H9 (cell line): ENCODE measurements around the gene FAM89B. TPM values are rescaled to one million over a fixed set of nuclear protein-coding genes. Genes with fewer than 3 reads are reported as not detected.

Experiments used
- DNase-seq: peaks from one replicate; pipeline ENCODE4 v3.0.0-alpha.2; 2017
- H2AFZ ChIP-seq: one replicate; pipeline ENCODE4 v1.6.1; 2013; ENCODE audit warnings: mild to moderate bottlenecking, low read length, control low read depth, moderate library complexity
- H2AK5ac ChIP-seq: 2 replicates; pipeline ENCODE4 v1.6.1; 2013; ENCODE audit warnings: low read length, control low read depth, mixed read lengths; ENCODE audit not compliant: insufficient read length
- H2BK120ac ChIP-seq: one replicate; pipeline ENCODE4 v1.6.1; 2013; ENCODE audit warnings: low read depth, mild to moderate bottlenecking, low read length, control low read depth, inconsistent platforms; ENCODE audit not compliant: poor library complexity, severe bottlenecking
- H2BK12ac ChIP-seq: 2 replicates; pipeline ENCODE4 v1.6.1; 2013; ENCODE audit warnings: low read length, control low read depth, mixed read lengths, low read depth; ENCODE audit not compliant: insufficient read length
- H2BK15ac ChIP-seq: 2 replicates; pipeline ENCODE4 v1.6.1; 2013; ENCODE audit warnings: low read depth, low read length, control low read depth
- H2BK20ac ChIP-seq: one replicate; pipeline ENCODE4 v1.6.1; 2013; ENCODE audit warnings: low read depth, mild to moderate bottlenecking, low read length, control low read depth, inconsistent platforms; ENCODE audit not compliant: poor library complexity, severe bottlenecking
- H2BK5ac ChIP-seq: 2 replicates; pipeline ENCODE4 v1.6.1; 2013; ENCODE audit warnings: low read length, control low read depth, mixed read lengths; ENCODE audit not compliant: insufficient read length
- H3K14ac ChIP-seq: 2 replicates; pipeline ENCODE4 v1.6.1; 2013; ENCODE audit warnings: low read length, control low read depth; ENCODE audit not compliant: insufficient read depth
- H3K18ac ChIP-seq: 2 replicates; pipeline ENCODE4 v1.6.1; 2013; ENCODE audit warnings: low read depth, mild to moderate bottlenecking, mixed read lengths, low read length, control low read depth; ENCODE audit not compliant: insufficient read length
- H3K23ac ChIP-seq: 2 replicates; pipeline ENCODE4 v1.6.1; 2013; ENCODE audit warnings: low read length, control low read depth, mixed read lengths, low read depth; ENCODE audit not compliant: insufficient read length
- H3K23me2 ChIP-seq: 2 replicates; pipeline ENCODE4 v1.6.1; 2013; ENCODE audit warnings: low read depth, mild to moderate bottlenecking, mixed read lengths, low read length, control low read depth; ENCODE audit not compliant: insufficient read length, poor library complexity, severe bottlenecking
- H3K27ac ChIP-seq: 2 replicates; pipeline ENCODE4 v1.5.1; 2013; ENCODE audit warnings: low read length, control low read depth, mixed read lengths, low read depth; ENCODE audit not compliant: insufficient read length
- H3K27me3 ChIP-seq: 2 replicates; pipeline ENCODE4 v1.6.1; 2013; ENCODE audit warnings: low read length, control low read depth, inconsistent platforms; ENCODE audit not compliant: insufficient read depth
- H3K4ac ChIP-seq: 2 replicates; pipeline ENCODE4 v1.6.1; 2013; ENCODE audit warnings: low read depth, mild to moderate bottlenecking, control low read depth, inconsistent platforms, low read length, moderate library complexity
- H3K4me1 ChIP-seq: 2 replicates; pipeline ENCODE4 v1.6.1; 2013; ENCODE audit warnings: low read length, control low read depth, inconsistent platforms; ENCODE audit not compliant: insufficient read depth
- H3K4me2 ChIP-seq: 2 replicates; pipeline ENCODE4 v1.6.1; 2013; ENCODE audit warnings: low read length, control low read depth, mixed read lengths; ENCODE audit not compliant: insufficient read length, insufficient read depth
- H3K56ac ChIP-seq: 2 replicates; pipeline ENCODE4 v1.6.1; 2013; ENCODE audit warnings: low read depth, mild to moderate bottlenecking, mixed read lengths, low read length, control low read depth; ENCODE audit not compliant: insufficient read length
- H3K79me1 ChIP-seq: 2 replicates; pipeline ENCODE4 v1.6.1; 2013; ENCODE audit warnings: low read depth, mild to moderate bottlenecking, moderate library complexity, low read length, control low read depth, inconsistent platforms; ENCODE audit not compliant: insufficient read depth, poor library complexity, severe bottlenecking
- H3K79me2 ChIP-seq: 2 replicates; pipeline ENCODE4 v1.6.1; 2013; ENCODE audit warnings: low read length, control low read depth, inconsistent platforms; ENCODE audit not compliant: insufficient read depth
- H3K9ac ChIP-seq: 2 replicates; pipeline ENCODE4 v1.6.1; 2013; ENCODE audit warnings: low read length, control low read depth, mixed read lengths; ENCODE audit not compliant: insufficient read length; ENCODE audit errors: extremely low read depth
- H3K9me3 ChIP-seq: one replicate; pipeline ENCODE4 v1.6.1; 2013; ENCODE audit warnings: low read depth, low read length, inconsistent platforms; ENCODE audit not compliant: control insufficient read depth
- H3T11ph ChIP-seq: one replicate; pipeline ENCODE4 v1.6.1; 2013; ENCODE audit warnings: mild to moderate bottlenecking, low read length, control low read depth, inconsistent platforms
- H4K20me1 ChIP-seq: one replicate; pipeline ENCODE4 v1.6.1; 2013; ENCODE audit not compliant: control insufficient read depth, insufficient read length, insufficient read depth
- H4K5ac ChIP-seq: 2 replicates; pipeline ENCODE4 v1.6.1; 2013; ENCODE audit warnings: low read depth, mild to moderate bottlenecking, mixed read lengths, low read length, control low read depth; ENCODE audit not compliant: insufficient read length
- H4K8ac ChIP-seq: replicated peaks from 2 replicates; pipeline ENCODE4 v1.6.1; 2013; ENCODE audit warnings: low read length, control low read depth, mixed read lengths, low read depth; ENCODE audit not compliant: insufficient read length
- H4K91ac ChIP-seq: 2 replicates; pipeline ENCODE4 v1.6.1; 2013; ENCODE audit warnings: low read depth, mild to moderate bottlenecking, moderate library complexity, mixed read lengths, low read length, control low read depth; ENCODE audit not compliant: insufficient read length
- H3K27ac Mint-ChIP-seq, 3 experiments: 2 replicates in 2 of 3; 3 replicates in 1 of 3; pipeline ENCODE4 v1.8.0; 2020 to 2021; ENCODE audit warnings: mixed read lengths in 3 of 3, mild to moderate bottlenecking in 1 of 3, moderate library complexity in 1 of 3
- H3K27me3 Mint-ChIP-seq: 2 replicates; pipeline ENCODE4 v1.8.0; 2021; ENCODE audit warnings: low read depth, mild to moderate bottlenecking, moderate library complexity, mixed read lengths
- H3K36me3 Mint-ChIP-seq, 3 experiments: 2 replicates in 2 of 3; 3 replicates in 1 of 3; pipeline ENCODE4 v1.8.0; 2020 to 2021; ENCODE audit warnings: low read depth in 3 of 3, mixed read lengths in 3 of 3; ENCODE audit not compliant: insufficient read depth in 1 of 3
- H3K4me1 Mint-ChIP-seq, 2 experiments: 2 replicates each; pipeline ENCODE4 v1.8.0; 2020; ENCODE audit warnings: mixed read lengths in 2 of 2
- H3K4me3 Mint-ChIP-seq, 2 experiments: 2 replicates in 1 of 2; 3 replicates in 1 of 2; pipeline ENCODE4 v1.8.0; 2020 to 2021; ENCODE audit warnings: mild to moderate bottlenecking in 2 of 2, mixed read lengths in 2 of 2, moderate library complexity in 1 of 2
- H3K9me3 Mint-ChIP-seq, 2 experiments: 2 replicates in 1 of 2; 3 replicates in 1 of 2; pipeline ENCODE4 v1.8.0; 2020; ENCODE audit warnings: mild to moderate bottlenecking in 2 of 2, mixed read lengths in 2 of 2, moderate library complexity in 1 of 2
- WGBS: extraction: QIAGEN DNeasy Blood & Tissue Kit; methylation state at CpG from one replicate; pipeline ENCODE4 v1.1.7; 2013; ENCODE audit warnings: missing lambda C conversion rate, low lambda C conversion rate, mixed read lengths; ENCODE audit not compliant: insufficient read length; ENCODE audit errors: extremely low coverage; 5-methylcytosine and 5-hydroxymethylcytosine counted together
- total RNA-seq: library from RNA; stranded (reverse); gene quantifications from 2 replicates; pipeline ENCODE4 v1.2.1, GENCODE V29; 2021
- TF ChIP-seq, protein P1 (sequence below): fragments of 200-600 bp; sonication (generic); conservative IDR thresholded peaks from 3 replicates; pipeline ENCODE4 v1.8.0; 2021; ENCODE audit warnings: antibody characterized with exemption, mild to moderate bottlenecking

Gene FAM89B
- total RNA-seq, 1 experiment from 2014 or later, result 21.7 TPM

DNA sequence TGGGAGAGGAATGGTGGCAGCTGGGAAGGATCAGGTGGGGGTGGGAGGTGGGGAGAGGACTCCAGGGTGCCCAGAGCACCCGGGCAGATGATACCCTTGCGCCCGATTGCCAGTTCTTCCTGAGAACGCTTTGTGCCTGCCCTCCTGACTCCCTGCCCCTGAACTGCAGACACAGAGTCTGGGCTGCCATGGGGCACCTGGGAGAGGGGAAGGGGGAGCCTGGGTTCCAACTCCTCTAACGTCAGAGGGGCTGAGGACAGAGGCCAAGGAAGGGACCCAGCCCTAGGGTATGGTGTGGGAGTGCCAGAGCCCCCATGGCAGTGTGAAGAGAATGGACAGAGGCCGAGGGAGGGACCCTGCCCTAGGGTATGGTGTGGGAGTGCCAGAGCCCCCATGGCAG is 24.2 kb downstream of the FAM89B start:
- Histone ChIP-seq H3K27ac (no peak overlapping the region), H3K9me3 (no peaks in the 10 kb centered on the region), H3K23ac (no peak overlapping the region), H2BK12ac (no peak overlapping the region), H2AK5ac (no peak overlapping the region), H3K27me3 (no peaks in the 10 kb centered on the region; the same call in 1 of the 2 replicates), H3K4ac (no peak overlapping the region), H3T11ph (no peak overlapping the region), H2BK15ac (no peak overlapping the region), H3K14ac (no peak overlapping the region), H4K91ac (no peak overlapping the region), H3K56ac (no peak overlapping the region), H3K4me1 (no peaks in the 10 kb centered on the region; the same call in 1 of the 2 replicates), H3K4me2 (no peak overlapping the region), H2BK20ac (no peak overlapping the region), H3K18ac (no peak overlapping the region), H2AFZ (no peak overlapping the region), H3K79me1 (no peaks in the 10 kb centered on the region), H3K9ac (no peak overlapping the region), H2BK120ac (no peak overlapping the region), H4K20me1 (no peaks in the 10 kb centered on the region), H4K5ac (no peak overlapping the region), H4K8ac (no peak overlapping the region), H3K79me2 (no peaks in the 10 kb centered on the region), H3K23me2 (no peaks in the 10 kb centered on the region), H2BK5ac (no peak overlapping the region)
- Mint-ChIP-seq H3K4me3 (no peak overlapping the region), H3K9me3 (no peaks in the 10 kb centered on the region), H3K27me3 (peaks cover 22% of the 10 kb centered on the region), H3K27ac (no peak overlapping the region), H3K4me1 (peaks cover 6 to 10% of the 10 kb centered on the region in 2 experiments), H3K36me3 (peaks cover 4 to 16% (median 6%) of the 10 kb centered on the region in 3 experiments)
- TF ChIP-seq, protein P1, sequence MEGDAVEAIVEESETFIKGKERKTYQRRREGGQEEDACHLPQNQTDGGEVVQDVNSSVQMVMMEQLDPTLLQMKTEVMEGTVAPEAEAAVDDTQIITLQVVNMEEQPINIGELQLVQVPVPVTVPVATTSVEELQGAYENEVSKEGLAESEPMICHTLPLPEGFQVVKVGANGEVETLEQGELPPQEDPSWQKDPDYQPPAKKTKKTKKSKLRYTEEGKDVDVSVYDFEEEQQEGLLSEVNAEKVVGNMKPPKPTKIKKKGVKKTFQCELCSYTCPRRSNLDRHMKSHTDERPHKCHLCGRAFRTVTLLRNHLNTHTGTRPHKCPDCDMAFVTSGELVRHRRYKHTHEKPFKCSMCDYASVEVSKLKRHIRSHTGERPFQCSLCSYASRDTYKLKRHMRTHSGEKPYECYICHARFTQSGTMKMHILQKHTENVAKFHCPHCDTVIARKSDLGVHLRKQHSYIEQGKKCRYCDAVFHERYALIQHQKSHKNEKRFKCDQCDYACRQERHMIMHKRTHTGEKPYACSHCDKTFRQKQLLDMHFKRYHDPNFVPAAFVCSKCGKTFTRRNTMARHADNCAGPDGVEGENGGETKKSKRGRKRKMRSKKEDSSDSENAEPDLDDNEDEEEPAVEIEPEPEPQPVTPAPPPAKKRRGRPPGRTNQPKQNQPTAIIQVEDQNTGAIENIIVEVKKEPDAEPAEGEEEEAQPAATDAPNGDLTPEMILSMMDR, result no peak
- no peak for DNase-seq
- no CpG with 5 or more reads among the region's 6 CpGs for WGBS
